Stimulated activated CD4-positive, alpha-beta T cell treated with anti-CD3 and anti-CD28 coated beads, TNF-alpha, amount 100 ng/mL, for 48 hours (primary cell): ENCODE measurements around the gene NLRP6.
"Not testable (repeated sequence)": the region's sequence is repeated elsewhere in the genome, so short reads cannot be mapped to it uniquely, and the experiment has no call there.

Experiments
- DNase-seq, 3 donors: peaks; one replicate each; pipeline ENCODE4 v3.0.0-alpha.2; 2020; ENCODE audit warnings: low read depth in 3 of 3

NLRP6 gene

GRCh38 chr11:293852-294661 is 15.8 kb downstream of the NLRP6 start:
- DNase-seq: no peak

DNA sequence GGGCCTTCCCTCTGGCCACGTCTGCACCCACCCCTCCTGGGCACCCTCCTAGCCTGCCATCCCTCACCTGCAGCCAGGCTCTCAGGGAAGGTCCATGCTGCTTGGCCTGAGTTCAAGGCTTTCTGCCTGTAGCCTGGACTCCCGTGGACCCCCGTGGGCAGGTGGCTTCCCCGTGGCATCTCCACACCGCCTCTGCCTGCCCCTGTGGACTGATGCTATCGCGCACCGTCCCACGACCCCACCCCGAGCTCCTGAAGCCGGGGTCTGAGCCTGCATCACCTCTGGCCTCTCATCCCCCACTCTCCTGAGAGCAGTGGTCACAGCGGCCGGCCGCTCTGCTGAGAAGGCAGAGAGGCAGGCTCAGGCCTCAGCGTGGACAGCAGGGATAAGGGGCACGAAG is 16.6 kb downstream of the NLRP6 start:
- DNase-seq: no peak

- DNase-seq: no peak
Measured at GRCh38 chr11:295351-296170, 17.4 kb downstream of the NLRP6 start.

GRCh38 chr11:296171-297050 is 18.2 kb downstream of the NLRP6 start:
- DNase-seq: no peak

- DNase-seq: no peak
Measured at GRCh38 chr11:297051-297585, 18.9 kb downstream of the NLRP6 start.

DNA sequence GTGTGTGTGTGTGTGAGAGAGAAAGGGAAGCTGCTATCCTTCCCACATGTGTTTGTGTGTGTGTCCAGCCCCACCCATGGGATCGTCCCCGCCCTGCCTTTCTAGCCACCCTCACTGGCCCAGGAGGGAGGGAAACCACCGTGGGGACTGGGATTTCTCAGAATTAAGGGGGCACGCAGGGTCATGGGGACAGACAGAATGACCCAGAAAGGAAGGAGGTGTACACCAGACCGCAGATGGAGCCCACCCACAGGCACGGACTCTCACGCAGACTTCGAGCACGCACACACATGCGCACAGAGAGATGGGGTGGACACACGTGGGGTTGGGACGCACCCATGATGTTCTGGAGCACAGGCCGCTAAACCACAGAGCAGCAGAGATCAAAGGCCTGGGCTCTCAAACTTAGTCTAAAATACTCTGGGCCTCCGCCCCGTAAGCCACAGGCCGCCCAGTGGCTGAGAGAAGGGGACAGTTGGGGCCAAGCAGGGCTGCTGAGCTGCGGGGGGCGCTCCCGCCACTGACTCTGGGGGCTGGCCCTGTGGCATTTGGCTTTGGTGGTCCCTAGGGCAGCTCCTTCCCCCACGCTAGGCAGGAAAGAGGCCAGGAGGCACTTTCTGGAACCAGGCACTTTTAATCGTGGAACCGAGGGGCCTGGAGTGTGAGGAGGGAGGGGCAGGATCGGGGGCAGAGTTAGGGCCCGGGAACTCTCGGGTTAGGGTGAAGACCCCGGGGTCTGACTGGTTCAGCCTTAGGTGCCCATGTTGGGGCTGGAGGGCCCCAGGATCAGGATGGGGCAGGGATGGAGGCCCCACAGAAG is 19.6 kb downstream of the NLRP6 start:
- no peak for DNase-seq

GRCh38 chr11:298406-299065 is 20.3 kb downstream of the NLRP6 start:
- DNase-seq: no peak

DNA sequence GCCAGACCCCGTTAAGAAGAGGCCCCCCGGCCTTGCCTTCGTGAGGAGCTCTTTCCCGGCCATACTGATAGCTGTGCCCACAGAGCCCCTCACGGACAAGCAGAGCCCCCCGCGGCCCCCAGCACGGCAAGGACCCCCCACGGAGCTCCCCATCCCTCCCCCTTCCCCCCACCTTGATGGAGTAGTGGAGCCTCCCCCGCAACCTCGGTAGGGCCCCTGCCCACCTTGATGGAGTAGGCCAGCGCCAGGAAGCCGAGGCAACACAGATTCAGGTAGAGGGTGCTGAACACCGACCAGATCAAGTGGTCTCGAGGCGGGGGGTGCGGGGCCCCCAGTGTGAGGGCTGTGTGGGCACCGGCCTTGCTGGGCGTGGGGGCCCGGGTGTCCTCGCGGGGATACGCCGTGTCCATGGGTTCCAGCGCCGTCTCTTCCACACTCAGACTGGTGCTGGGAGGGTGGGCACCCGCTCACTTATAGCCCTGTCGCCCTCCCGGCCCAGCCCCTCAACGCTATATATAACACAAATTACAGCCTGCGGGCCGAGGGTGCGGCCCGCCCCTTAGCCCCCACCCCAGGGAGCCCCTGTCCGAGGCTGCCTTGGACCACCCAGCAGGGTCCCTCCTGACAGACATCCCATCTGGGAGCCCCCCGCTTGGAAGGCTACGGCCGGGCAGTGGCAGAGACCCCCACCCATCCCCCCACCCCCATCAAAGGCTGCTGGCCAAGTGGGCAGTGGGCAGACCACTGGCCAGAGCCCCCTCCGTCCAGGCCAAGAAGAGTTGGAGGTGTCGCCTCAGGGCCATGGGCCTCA is 21.1 kb downstream of the NLRP6 start, which contains the start of gene IFITM5:
IFITM5 (minus strand) TSS at position 446 of the 811 bp plus-strand sequence; CDS start at position 410, 36 bp downstream.
- no peak for DNase-seq

GRCh38 chr11:299951-300735 is 21.9 kb downstream of the NLRP6 start:
- no peak for DNase-seq

- DNase-seq: no peak
Measured at GRCh38 chr11:303363-303762, 25.2 kb downstream of the NLRP6 start.

GRCh38 chr11:304061-304506 is 25.9 kb downstream of the NLRP6 start:
- no peak for DNase-seq

DNA sequence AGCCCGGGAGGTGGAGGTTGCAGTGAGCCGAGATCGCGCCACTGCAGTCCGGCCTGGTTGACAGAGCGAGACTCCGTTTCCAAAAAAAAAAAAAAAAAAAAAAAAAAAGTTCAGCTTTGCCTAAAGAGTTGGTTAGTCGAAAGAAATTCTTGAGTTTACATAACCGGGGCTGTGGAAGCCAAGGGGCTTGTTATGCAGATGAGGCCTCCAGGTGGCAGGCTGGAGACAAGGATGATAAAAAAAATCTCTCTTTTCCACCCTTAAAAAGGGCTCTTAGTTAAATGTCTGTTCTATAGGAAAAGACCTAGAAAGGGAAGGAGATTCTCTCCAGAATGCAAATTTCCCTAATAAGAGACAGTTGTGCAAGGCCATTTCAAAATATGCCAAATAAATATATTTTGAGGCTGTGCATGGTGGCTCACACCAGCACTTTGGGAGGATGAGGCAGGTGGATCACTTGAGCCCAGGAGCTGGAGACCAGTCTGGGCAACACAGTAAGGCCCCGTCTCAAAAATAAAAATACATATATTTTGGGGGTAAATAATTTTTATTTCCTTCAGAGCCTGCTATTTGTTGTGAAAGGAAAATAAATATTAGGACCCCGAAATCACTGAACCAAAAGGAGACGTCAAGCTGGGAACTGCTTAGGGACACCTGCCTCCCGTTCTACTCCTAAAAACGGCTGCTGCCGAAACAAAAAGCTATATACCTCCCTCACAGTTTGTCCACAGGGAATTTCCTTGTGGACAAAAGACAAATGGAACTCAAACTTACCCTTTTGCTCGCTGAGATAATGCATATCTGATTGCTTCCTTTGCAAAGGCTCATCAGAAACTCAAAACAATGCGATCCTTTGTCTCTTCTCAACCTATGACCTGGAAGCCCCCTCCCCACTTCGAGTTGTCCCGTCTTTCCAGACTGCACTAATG is 27.0 kb downstream of the NLRP6 start:
- no peak for DNase-seq

DNA sequence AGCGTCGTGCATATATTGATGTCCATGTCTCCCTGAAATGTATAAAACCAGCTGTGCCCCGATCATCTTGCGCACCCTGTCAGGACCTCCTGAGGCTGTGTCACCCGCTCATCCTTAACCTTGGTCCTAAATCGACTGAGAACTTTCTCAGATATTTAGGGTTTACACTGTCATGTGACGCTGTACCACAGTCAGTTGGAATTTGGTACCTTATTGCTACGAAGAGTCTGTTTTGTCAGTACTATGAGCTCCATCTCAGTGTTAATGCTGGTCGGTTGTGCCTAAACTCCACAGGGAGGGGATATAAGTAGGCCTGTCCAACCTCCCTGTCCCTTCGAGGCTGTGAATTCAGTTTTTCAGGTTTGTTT is 27.6 kb downstream of the NLRP6 start:
- no peak for DNase-seq

DNA sequence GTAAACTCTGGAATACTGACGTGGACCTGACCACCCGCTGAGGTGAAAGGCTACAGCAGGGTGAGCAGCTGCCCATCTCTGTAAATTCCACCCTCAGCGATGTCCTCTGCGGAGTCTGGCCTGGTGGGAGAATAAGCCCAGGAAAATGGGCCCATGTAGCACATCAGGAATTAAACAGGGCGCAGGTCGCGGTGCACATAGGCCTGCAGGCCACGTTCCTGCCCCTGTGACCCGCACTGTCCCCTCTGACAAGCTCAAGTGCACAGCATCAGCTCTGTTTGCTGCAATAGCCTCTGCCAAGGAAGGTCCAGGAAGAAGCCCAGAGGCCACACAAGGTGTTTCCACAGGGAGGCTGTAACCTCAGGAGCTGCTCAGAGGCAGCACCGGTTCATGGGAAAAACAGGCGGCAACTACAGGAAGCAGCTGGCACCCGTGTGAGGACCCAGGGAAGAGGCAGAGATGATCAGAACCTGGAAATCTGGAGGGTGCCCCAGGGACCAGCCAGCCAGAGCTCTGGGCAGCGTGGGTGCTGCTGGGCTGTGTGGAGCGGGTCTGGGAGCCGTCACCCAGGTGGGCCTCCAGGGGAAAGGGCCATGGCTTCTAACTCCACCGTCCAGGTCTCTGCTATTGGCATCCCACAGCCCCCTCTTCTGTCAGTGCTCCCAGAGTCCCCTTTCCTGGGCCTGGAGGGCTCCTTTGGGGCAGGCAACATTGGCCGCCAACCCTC is 28.6 kb downstream of the NLRP6 start:
- DNase-seq: no peak

DNA sequence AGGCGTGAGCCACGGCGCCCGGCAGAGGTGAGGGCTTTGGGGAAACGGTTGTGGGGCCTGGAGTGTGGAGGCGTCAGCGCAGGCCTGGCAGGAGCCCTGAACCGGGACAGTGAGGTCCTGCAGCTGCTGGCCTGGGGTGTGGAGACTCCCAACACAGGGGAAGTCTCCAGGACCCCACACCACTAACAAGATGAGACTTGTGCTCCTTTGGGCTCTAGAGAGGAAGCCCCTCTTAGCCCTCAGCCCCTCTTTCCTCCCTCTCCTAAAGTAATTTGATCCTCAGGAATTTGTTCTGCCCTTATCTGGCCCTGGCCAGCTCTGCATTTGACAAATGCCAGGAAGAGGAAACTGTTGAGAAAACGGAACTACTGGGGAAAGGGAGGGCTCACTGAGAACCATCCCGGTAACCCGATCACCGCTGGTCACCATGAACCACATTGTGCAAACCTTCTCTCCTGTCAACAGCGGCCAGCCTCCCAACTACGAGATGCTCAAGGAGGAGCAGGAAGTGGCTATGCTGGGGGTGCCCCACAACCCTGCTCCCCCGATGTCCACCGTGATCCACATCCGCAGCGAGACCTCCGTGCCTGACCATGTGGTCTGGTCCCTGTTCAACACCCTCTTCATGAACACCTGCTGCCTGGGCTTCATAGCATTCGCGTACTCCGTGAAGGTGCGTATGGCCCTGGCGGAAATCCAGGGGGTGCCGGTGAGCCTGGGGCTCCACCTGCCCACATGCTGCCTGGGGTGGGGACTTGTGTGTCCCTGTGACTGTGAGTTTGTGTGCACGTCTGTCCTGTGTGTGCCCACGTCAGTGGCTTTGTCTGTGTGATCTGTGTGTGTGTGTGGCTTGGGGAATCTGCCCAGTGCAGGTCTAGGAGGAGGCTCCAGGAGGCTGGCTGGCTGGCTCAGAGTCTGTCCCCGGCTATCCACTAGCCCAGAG is 29.8 kb downstream of the NLRP6 start, which contains the start of gene IFITM2:
IFITM2 (plus strand) TSS at position 51 of the 943 bp plus-strand sequence; CDS start at position 428, 377 bp downstream.
- DNase-seq: not testable (repeated sequence)
